Medulla oblongata (tissue), 1 donor: ENCODE measurements around the gene HBD.

Experiments used
- DNase-seq: peaks from one replicate; pipeline ENCODE4 v3.0.0-alpha.2; 2015; ENCODE audit errors: extremely low spot score

HBD gene

DNA sequence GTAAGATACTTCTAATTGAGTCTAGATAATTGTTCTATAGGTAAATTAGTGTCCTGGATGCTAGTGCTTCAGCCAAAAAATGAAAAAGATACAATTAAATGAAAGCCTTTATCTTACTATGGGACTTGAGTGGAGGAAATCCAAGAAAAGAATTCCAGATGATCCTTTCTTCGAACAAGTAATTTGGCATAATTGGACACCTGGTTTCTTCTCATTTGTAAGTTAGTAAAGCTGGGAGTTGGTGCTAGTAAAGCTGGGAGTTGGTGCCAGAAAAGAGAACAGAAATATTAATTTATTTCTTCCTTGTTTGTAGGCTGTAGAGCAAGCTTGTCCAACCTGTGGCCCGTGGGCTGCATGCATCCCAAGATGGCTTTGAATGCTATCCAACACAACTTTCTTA is 46.1 kb downstream of the HBD start:
- no peak for DNase-seq
